Nucleus accumbens (tissue), 56 donors: ENCODE data around the gene ALOX5AP.

Source experiments
- DNase-seq, 56 donors: peaks; one replicate each; lab custom pipeline; 2025; lab: John Stamatoyannopoulos, UW

The ALOX5AP gene

GRCh38 chr13:30753030-30753616 lies 17.8 kb downstream of the ALOX5AP start:
- DNase-seq, result no peak

- no peak for DNase-seq
Observed at GRCh38 chr13:30755678-30756077, 20.3 kb downstream of the ALOX5AP start.

GRCh38 chr13:30757026-30757742 lies 21.8 kb downstream of the ALOX5AP start:
- no peak for DNase-seq

GRCh38 chr13:30759748-30760147 lies 24.4 kb downstream of the ALOX5AP start:
- no peak for DNase-seq

- no peak for DNase-seq
Observed at GRCh38 chr13:30762643-30763042, 27.3 kb downstream of the ALOX5AP start.

GRCh38 chr13:30763786-30764413 lies 28.6 kb downstream of the ALOX5AP start:
- DNase-seq, result no peak

GRCh38 chr13:30766231-30766630 lies 30.9 kb downstream of the ALOX5AP start:
- no peak for DNase-seq

- no peak for DNase-seq
Observed at GRCh38 chr13:30770929-30771328, 35.6 kb downstream of the ALOX5AP start.

GRCh38 chr13:30773561-30773960 lies 38.2 kb downstream of the ALOX5AP start:
- no peak for DNase-seq

- DNase-seq, result no peak
Observed at GRCh38 chr13:30774214-30774730, 38.9 kb downstream of the ALOX5AP start.

- no peak for DNase-seq
Observed at GRCh38 chr13:30776661-30777060, 41.3 kb downstream of the ALOX5AP start.

GRCh38 chr13:30779016-30779415 lies 43.7 kb downstream of the ALOX5AP start:
- no peak for DNase-seq

GRCh38 chr13:30779608-30780007 lies 44.3 kb downstream of the ALOX5AP start:
- peak in 2 of 56 donors; percentile 11 to 12 for DNase-seq

- DNase-seq, result no peak
Observed at GRCh38 chr13:30780338-30780981, 45.1 kb downstream of the ALOX5AP start.

GRCh38 chr13:30785191-30785850 lies 50.0 kb downstream of the ALOX5AP start:
- no peak for DNase-seq

- DNase-seq, result no peak
Observed at GRCh38 chr13:30786648-30787047, 51.3 kb downstream of the ALOX5AP start.

- peak in 10 of 56 donors; percentile 7 to 47 (median 26) for DNase-seq
Observed at GRCh38 chr13:30787738-30788525, 52.6 kb downstream of the ALOX5AP start.

GRCh38 chr13:30789166-30789862 lies 54.0 kb downstream of the ALOX5AP start:
- DNase-seq, result no peak

- DNase-seq, result no peak
Observed at GRCh38 chr13:30790592-30790991, 55.2 kb downstream of the ALOX5AP start.
